LoVo (cell line): Measurements from ENCODE around the gene CSTB.

Source experiments
- DNase-seq: peaks from one replicate; pipeline ENCODE4 v3.0.0-alpha.2; 2016; ENCODE audit warnings: low spot score

CSTB gene

GRCh38 chr21:43767984-43768867, 7.9 kb downstream of the CSTB start:
- peak; percentile 92 for DNase-seq

- DNase-seq = no peak
Observed at GRCh38 chr21:43767498-43767983, 8.6 kb downstream of the CSTB start.

DNA sequence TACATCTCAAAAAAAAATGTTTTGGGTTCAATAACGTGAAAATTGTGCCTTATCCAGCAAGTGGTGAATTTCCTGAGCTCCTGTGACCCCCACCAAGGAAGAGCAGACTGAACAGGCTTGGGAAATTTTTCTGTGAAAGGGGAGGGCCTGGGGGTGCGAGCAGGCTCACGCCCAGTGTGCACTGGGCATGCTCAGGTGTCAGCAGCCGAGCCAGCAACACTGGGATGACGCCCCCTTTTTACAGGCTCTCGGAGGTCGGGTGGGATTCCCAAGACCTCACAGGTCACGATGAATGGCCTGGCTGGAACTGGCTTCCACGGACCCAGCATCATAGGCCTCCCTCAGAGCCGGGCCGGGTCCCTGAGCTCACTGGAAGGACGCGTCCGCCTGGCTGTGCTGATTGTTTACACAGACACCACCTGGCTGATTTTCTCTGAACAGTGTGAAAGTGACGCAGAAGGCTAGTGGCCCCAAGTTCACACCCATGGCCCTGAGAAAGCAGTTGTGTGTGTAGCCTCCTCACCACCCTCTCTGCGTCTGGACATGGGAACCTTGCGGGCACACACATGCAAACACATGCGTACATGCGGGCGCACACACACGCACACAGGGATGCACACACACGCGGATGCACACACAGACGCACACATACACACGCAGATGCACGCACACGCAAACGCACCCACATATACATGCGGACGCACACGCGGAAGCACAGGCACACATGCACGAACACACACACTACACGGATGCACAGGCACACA, 9.2 kb downstream of the CSTB start:
- no peak for DNase-seq

DNA sequence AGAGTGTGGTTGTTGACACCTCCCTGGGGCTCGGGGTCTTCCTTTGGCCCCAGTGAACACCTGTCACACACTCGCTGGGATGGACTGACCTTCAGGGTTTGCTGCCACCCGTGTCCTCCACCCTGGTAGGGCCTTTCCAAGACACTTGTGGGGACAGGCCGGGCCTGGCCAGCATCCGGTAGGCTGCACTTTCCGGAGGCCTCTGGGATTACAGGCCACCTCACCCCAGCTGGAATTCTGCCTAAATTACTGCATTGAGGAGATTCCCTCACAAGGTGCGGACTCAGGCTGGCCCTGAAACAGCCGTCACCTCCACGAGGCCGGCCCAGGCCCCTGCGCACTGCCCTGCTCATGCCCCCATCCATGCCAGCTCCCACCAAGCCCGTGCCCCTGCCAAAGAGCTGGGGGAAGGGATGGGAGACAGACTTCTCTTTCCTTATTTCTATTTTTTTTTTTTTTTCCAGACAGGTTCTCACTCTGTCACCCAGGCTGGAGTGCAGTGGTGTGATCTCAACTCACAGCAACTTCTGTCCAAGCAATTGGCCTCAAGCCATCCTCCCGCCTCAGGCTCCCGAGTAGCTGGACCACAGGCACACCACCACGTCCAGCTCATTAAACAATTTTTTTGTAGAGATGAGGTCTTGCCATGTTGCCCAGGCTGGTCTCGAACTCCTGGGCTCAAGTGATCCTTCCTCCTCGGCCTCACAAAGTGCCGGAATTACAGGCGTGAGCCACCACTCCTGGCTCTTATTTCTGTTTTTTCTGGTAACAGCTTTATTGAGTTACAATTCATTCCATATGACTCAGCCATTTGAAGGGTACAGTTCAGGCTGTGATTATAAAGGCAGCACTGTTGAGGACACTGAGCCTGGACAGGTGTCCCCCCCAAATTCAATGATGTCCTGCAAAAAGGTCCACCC, 11.3 kb downstream of the CSTB start:
- no peak for DNase-seq

- no peak for DNase-seq
Observed at GRCh38 chr21:43763901-43764523, 12.1 kb downstream of the CSTB start.

- DNase-seq = no peak
Observed at GRCh38 chr21:43762303-43763128, 13.6 kb downstream of the CSTB start.

DNA sequence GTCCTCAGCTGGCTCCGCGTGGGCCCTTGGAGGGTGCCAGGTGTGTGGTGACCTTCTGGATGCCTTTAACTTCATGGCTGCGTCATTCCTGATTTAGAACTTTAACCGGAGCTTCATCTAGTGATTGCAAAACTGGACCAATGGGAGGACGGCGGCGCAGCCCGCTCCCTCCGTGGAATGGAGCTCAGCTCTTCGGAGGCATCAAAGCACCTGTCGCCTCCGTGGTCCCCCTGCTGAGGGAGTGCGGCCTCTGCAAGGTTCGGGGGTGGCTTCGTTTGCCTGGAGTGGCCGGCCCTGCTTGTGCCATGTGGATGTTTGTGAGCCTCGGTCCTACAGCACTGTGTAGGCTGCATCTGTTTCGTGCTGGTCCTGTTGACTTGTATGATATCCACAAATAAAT, 14.2 kb downstream of the CSTB start:
- DNase-seq = no peak

- no peak for DNase-seq
Observed at GRCh38 chr21:43760391-43760958, 15.6 kb downstream of the CSTB start.

DNA sequence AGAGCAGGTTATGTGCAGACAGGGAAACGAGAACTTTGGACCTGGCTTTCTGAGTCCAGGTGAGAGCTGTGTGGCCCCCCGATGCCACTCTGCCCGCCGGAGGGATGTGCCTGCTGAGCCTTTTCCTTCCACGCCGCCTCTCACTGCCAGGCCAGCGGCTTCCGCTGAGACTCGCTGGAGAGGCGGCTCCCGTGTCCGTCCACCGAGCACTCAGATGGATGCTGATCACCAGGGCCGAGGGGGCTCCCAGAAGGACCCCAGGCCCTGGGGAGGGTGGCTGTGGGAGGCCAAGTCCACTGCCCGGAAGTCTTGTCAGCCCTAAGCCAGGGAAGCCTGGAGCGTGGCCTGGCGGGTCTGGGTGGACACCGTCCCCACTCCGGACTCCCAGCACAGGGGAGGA, 16.5 kb downstream of the CSTB start:
- no peak for DNase-seq

- DNase-seq = no peak
Observed at GRCh38 chr21:43758811-43759210, 17.3 kb downstream of the CSTB start.

GRCh38 chr21:43758111-43758641, 17.9 kb downstream of the CSTB start:
- DNase-seq = no peak

DNA sequence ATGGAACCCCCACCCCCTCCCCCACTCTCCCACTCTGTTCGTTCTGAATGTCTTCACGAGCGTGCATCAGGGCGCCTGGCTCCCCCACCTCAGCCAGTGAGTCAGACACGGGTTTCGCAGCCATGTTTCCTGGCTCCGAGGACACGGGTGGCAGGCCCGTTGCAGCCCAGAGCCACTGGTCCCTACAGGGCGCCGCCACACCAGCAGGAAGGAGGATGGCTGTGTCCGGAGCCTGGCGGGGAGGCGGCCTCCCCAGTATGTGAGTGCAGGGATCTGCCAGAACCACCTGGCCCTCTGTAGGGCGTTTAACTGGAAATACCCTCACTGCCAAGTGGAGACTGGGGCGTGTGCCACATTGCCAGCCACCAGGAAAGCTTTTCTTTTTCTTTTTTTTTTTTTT, 18.5 kb downstream of the CSTB start:
- DNase-seq = no peak

DNA sequence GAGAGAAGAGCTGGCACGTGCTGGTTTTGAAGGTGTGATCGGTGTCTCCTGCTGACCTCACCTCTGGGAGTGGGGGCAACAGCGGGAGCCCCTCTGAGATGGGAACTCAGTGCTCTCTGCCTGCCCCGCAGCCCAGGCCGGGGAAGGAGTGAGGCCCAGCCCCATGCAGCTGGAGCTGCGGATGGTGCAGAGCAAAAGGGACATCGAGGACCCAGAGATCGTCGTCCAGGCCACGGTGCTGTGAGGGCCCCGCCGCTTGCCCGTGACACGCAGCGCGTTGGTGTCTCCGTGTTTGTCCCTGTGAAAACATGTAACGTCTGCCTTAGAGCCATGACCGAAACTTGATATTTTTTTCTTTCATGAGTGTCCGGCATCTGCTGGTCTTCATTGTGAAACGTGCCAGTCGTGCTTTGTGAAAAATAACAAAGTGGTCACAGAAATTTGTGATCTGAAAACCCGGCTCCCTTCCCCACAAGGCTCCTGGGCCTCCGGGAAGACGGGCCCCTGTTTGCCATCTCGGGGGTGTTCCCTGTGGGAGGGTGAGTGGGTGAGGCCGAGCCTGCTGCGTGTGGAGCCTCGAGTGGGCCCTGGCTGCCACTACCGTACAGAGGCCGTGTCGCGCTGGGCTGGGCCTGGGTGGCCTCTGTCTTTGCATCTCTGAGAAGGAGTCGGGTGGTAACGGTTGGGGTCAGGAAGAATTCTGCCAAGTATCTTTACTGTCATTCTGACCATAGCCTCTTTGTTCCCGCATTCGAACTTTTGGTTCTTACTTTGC, 20.1 kb downstream of the CSTB start:
- no peak for DNase-seq

DNA sequence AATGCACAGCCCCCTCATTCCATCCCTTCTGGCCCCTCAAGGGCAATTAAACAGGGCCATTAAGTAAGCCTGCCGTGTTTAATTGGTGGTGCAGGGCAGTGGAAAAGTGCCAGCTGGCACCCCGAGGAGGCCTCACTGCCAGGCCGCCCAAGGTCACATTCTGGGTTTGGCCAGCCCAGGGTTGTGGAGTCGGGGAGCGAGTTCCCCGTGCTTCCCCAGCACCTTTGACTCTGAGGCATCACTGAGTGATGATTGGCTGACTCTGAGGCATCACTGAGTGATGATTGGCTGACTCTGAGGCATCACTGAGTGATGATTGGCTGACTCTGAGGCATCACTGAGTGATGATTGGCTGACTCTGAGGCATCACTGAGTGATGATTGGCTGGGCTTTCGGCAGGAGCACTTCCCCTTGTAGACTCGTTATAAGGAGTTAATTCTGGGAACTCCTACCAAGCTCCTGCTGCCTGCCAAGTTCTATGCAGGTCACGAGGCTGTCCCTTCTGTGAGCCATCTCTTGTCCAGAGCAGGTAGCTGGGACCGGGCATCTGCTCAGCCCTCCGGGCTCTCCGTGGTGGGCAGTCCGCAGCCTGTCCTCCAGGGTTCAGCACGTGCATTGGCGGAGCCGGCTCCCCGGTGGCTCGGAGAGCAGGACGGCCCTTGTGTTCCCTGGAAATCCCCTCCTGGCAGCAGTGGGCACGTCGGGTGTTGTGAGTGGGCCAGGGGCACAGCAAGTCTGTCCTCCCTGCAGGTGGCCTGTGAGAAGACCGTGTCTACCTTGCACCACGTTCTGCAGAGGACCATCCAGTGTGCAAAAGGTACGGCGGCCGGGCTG, 20.9 kb downstream of the CSTB start:
- no peak for DNase-seq

DNA sequence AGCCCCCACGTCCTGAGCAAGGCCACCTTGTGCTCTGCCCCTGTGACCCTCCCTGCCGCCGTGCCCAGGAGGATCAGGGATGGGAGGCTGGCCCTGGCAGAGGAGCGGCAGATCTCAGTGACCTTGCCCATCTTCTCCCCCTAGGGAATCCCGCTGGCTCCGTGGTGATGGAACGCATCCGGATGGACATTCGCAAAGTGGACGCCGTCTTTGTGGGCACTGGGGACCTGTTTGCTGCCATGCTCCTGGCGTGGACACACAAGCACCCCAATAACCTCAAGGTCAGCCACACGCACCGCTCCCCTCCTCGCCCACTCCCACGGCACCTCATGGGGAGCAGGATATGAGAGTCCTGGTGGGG, 22.7 kb downstream of the CSTB start:
- no peak for DNase-seq

DNA sequence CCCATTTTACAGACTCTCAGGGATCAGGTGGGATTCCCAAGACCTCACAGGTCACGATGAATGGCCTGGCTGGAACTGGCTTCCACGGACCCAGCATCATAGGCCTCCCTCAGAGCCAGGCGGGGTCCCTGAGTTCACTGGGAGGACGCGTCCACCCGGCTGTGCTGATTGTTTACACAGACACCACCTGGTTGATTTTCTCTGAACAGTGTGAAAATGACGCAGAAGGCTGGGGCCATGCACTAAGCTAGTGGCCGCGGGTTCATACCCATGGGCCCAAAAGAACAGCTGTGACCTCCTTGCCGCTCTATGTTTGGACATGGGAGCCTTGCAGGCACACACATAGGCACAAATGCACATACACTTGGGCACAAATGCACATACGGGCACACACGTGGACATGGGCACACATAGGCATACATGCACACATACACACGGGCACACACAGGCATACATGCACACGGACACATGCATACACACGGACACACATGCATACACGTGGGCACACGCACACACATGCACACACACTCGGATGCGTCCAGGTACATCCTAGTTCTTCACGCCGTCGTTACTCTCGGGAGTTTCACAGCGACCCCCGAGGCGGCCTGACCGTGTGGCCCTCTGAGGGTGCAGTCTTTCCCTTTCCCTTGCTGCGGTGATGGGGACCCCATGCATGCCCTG, 23.2 kb downstream of the CSTB start:
- no peak for DNase-seq

DNA sequence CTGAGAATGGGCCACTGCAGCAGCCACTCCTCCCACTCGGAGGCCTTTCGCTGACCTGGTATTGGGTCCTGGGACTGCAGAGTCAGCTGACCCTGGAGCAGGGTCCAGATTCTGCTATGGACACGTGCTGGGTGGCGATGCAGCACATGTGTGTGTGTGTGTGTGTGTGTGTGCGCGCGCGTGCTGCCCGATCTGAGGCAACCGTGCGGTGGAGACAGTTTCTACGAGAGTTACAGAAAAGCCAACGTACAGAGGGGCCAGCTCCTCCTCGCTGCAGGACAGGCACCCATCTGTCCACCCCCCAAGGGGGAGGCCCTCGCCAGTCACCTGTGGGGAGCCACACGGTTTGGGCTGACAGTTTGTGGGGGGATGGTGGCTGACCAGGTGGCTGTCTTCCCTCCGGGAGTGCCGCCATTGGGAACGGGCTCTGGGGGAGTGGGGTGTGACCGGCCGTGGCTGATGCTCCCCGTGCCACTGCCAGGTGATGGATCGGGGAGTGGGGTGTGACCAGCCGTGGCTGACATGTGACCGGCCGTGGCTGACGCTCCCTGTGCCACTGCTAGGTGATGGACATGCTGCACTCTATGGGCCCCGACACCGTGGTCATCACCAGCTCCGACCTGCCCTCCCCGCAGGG, 24.0 kb downstream of the CSTB start:
- no peak for DNase-seq
